Measurements from ENCODE around the gene ASGR2.

- TF ChIP-seq SUZ12 (IDR thresholded peaks at IDR 0.05) (no peak), SP1 (IDR thresholded peaks at IDR 0.05) (no peak), FOXM1 (IDR thresholded peaks at IDR 0.05; ENCODE audit: borderline replicate concordance) (no peak), PKNOX1 (IDR thresholded peaks at IDR 0.05) (no peak), FOXA1 (IDR thresholded peaks at IDR 0.05) (no peak), ELF4 (IDR thresholded peaks at IDR 0.05) (no peak), ZNF384 (IDR thresholded peaks at IDR 0.05) (no peak), NFRKB (IDR thresholded peaks at IDR 0.05) (no peak)
Observed at GRCh38 chr17:7114875-7115614, 423 bp upstream of the ASGR2 start.
